SK-N-SH (cell line): ENCODE results near the gene DCXR. TPM values are rescaled to one million over a fixed set of nuclear protein-coding genes. Genes with fewer than 3 reads are reported as not detected.

Experiments
- CTCF ChIA-PET: fragments of 300-600, 350-600 bp; formaldehyde crosslinking; extraction: SDS; loops from one replicate; lab custom pipeline; 2021; lab: Yijun Ruan, JAX
- POLR2A ChIA-PET: fragments of 350-600 bp; sonication (Branson Sonifier 250); formaldehyde crosslinking; extraction: SDS; loops from one replicate; lab custom pipeline; 2020; ENCODE audit warnings: antibody characterized with exemption, inconsistent platforms; lab: Yijun Ruan, JAX
- DNase-seq: peaks from one replicate; pipeline ENCODE4 v3.0.0; 2012
- H2AFZ ChIP-seq: fragments of 200-600 bp; sonication (generic); 2 replicates; pipeline ENCODE4 v1.8.1; 2016; ENCODE audit warnings: antibody characterized with exemption, mild to moderate bottlenecking, low read depth
- H3F3A ChIP-seq: fragments of 200-600 bp; sonication (generic); replicated peaks from 2 replicates; pipeline ENCODE3; 2016; ENCODE audit warnings: antibody characterized with exemption, mild to moderate bottlenecking; ENCODE audit not compliant: insufficient read depth
- H3K27ac ChIP-seq, 2 experiments: fragments of 200-500 bp in 1 of 2; fragments of 200-600 bp in 1 of 2; sonication (Bioruptor generic) in 1 of 2; sonication (generic), shearing (Covaris generic) in 1 of 2; 2 replicates each; pipeline versions ENCODE4 v1.5.1 to v1.6.1; 2014 to 2016; ENCODE audit warnings: low read depth in 2 of 2, inconsistent platforms in 1 of 2, low read length in 1 of 2, mild to moderate bottlenecking in 1 of 2, mixed read lengths in 1 of 2
- H3K27me3 ChIP-seq: fragments of 200-600 bp; sonication (generic), shearing (Covaris generic); 2 replicates; pipeline ENCODE4 v1.6.1; 2016; ENCODE audit warnings: mixed run types; ENCODE audit not compliant: insufficient read depth
- H3K36me3 ChIP-seq, 2 experiments: fragments of 200-500 bp in 1 of 2; fragments of 200-600 bp in 1 of 2; sonication (Bioruptor generic) in 1 of 2; sonication (generic) in 1 of 2; replicated peaks in 1 of 2; 2 replicates each; pipeline versions ENCODE3 to v1.5.1; 2014 to 2016; ENCODE audit warnings: low read length in 1 of 2, mild to moderate bottlenecking in 1 of 2; ENCODE audit not compliant: insufficient read depth in 2 of 2, control insufficient read depth in 1 of 2
- H3K4me1 ChIP-seq, 2 experiments: fragments of 200-500 bp in 1 of 2; fragments of 200-600 bp in 1 of 2; sonication (Bioruptor generic) in 1 of 2; sonication (generic), shearing (Covaris generic) in 1 of 2; 2 replicates each; pipeline versions ENCODE4 v1.5.1 to v1.6.1; 2014 to 2016; ENCODE audit warnings: low read depth in 1 of 2, low read length in 1 of 2, mixed run types in 1 of 2; ENCODE audit not compliant: insufficient read depth in 2 of 2, control insufficient read depth in 1 of 2
- H3K4me2 ChIP-seq: fragments of 200-600 bp; sonication (generic), shearing (Covaris generic); 2 replicates; pipeline ENCODE4 v1.6.1; 2017; ENCODE audit warnings: mixed run types
- H3K4me3 ChIP-seq, 2 experiments: fragments of 200-500 bp in 1 of 2; fragments of 200-600 bp in 1 of 2; sonication (Bioruptor generic) in 1 of 2; sonication (generic), shearing (Covaris generic) in 1 of 2; 2 replicates each; pipeline versions ENCODE4 v1.5.1 to v1.8.1; 2014 to 2016; ENCODE audit warnings: low read depth in 2 of 2, inconsistent platforms in 1 of 2, low read length in 1 of 2, mild to moderate bottlenecking in 1 of 2, mixed read lengths in 1 of 2, moderate library complexity in 1 of 2
- H3K79me2 ChIP-seq: fragments of 200-600 bp; sonication (generic); 2 replicates; pipeline ENCODE4 v1.8.1; 2017; ENCODE audit warnings: mild to moderate bottlenecking; ENCODE audit not compliant: insufficient read depth
- H3K9ac ChIP-seq: fragments of 200-600 bp; sonication (generic); 2 replicates; pipeline ENCODE4 v1.6.1; 2017; ENCODE audit warnings: mixed run types
- H3K9me2 ChIP-seq: fragments of 200-600 bp; sonication (generic); 2 replicates; pipeline ENCODE4 v1.6.1; 2017; ENCODE audit warnings: mixed run types
- H3K9me3 ChIP-seq: fragments of 200-600 bp; sonication (generic); 2 replicates; pipeline ENCODE4 v1.6.1; 2017; ENCODE audit warnings: mixed run types, mild to moderate bottlenecking, moderate library complexity
- H4K20me1 ChIP-seq: fragments of 200-600 bp; sonication (generic); 2 replicates; pipeline ENCODE4 v1.6.1; 2017; ENCODE audit warnings: mild to moderate bottlenecking, mixed run types; ENCODE audit not compliant: insufficient read depth
- CHD2 ChIP-seq: fragments of 150-350 bp; IDR thresholded peaks from 2 replicates; pipeline ENCODE4 v1.6.1; 2018; ENCODE audit warnings: low read length; ENCODE audit not compliant: partially characterized antibody
- GABPA ChIP-seq: IDR thresholded peaks from 2 replicates; pipeline ENCODE4 v1.4.0; 2012; ENCODE audit warnings: low read depth, mild to moderate bottlenecking
- RAD21 ChIP-seq: IDR thresholded peaks from 2 replicates; pipeline ENCODE4 v1.6.1; 2012; ENCODE audit warnings: mild to moderate bottlenecking, low read length
- SMC3 ChIP-seq: IDR thresholded peaks from 2 replicates; pipeline ENCODE4 v1.6.1; 2012; ENCODE audit warnings: low read depth, low read length, improper control_type of control experiment
- WGBS: methylation state at CpG from one replicate; pipeline ENCODE4 v1.1.6; 2017; ENCODE audit warnings: low lambda C conversion rate; 5-methylcytosine and 5-hydroxymethylcytosine counted together
- polyA plus RNA-seq, 3 experiments: library from polyadenylated mRNA; depleted of rRNA; stranded (reverse); fragments of >200 nt; gene quantifications; 2 replicates each; pipeline ENCODE4 v1.2.3, GENCODE V29; 2012
- TF ChIP-seq, protein P1 (sequence below): IDR thresholded peaks from 2 replicates; pipeline ENCODE4 v1.4.0; 2012; ENCODE audit warnings: low read depth
- TF ChIP-seq, protein P2 (sequence below): IDR thresholded peaks from 2 replicates; pipeline ENCODE4 v1.4.0; 2012; ENCODE audit warnings: low read depth, borderline replicate concordance
- TF ChIP-seq, protein P3 (sequence below): fragments of 150-350 bp; IDR thresholded peaks from 2 replicates; pipeline ENCODE4 v1.6.1; 2016; ENCODE audit warnings: mild to moderate bottlenecking, low read depth, low read length
- TF ChIP-seq, protein P4 (sequence below): IDR thresholded peaks from 2 replicates; pipeline ENCODE4 v1.6.1; 2012; ENCODE audit warnings: mild to moderate bottlenecking, low read depth, low read length, moderate library complexity
- TF ChIP-seq, protein P5 (sequence below): fragments of 200-600 bp; sonication (generic); IDR thresholded peaks from 2 replicates; pipeline ENCODE4 v1.6.1; 2017; ENCODE audit warnings: antibody characterized with exemption, mild to moderate bottlenecking, moderate library complexity
- TF ChIP-seq, protein P6 (sequence below): IDR thresholded peaks from 2 replicates; pipeline ENCODE4; 2012

Gene DCXR
- polyA plus RNA-seq, 1 of the 3 experiments (the other 2 are of a cell fraction), result 190 TPM

DNA sequence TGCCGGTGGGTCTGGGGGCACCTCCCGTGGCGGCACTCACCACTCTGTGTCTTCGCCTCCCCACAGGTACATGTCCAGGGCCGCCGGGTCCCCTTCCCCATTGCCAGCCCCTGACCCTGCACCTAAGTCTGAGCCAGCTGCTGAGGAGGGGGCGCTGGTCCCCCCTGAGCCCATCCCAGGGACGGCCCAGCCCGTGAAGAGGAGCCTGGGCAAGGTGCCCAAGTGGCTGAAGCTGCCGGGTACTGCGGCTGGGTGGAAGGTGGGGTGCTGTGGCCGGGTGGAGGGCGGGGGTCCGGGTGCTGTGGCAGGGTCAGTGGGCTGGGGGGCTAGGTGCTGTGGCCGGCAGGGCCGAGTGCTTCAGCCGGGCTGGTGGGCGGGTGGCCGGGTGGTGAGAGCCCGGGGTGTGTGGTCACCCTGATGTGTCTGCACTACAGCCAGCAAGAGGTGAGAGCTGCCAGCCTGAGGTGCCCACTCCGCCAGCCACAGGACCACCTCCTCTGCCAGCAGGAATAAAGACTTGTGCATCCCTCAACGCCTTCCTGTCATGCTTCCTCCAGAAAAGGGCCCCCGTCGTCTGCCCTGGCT, 20.5 kb downstream of the DCXR start:
- H3K4me3 ChIP-seq, result no peak overlapping the region
- peaks cover 32% of the 10 kb centered on the region for H3F3A ChIP-seq
- no peaks in the 10 kb centered on the region for H3K27me3 ChIP-seq
- ChIA-PET POLR2A (interaction anchor here (1.2 kb wide), 1 partner anchor 57 kb away, joined by 3 read pairs; no protein-coding TSS in a partner anchor), CTCF (interaction anchor here (0.9 to 35.7 kb wide), 7 partner anchors 12 to 61 kb away, joined by 3 to 1216 read pairs (median 5); partner anchors contain the start of genes DCXR, NOTUM and RAC3)
- H3K9ac ChIP-seq, result no peak overlapping the region
- no peak overlapping the region for H3K27ac ChIP-seq
- peaks cover 23% of the 10 kb centered on the region for H3K79me2 ChIP-seq
- H2AFZ ChIP-seq, result no peak overlapping the region
- no peaks in the 10 kb centered on the region for H3K9me2 ChIP-seq
- no peak overlapping the region for H3K4me2 ChIP-seq
- no peak for DNase-seq
- peaks cover 11 to 40% of the 10 kb centered on the region in 2 experiments; a peak in 3 of 4 replicates for H3K4me1 ChIP-seq
- peaks cover 7 to 23% of the 10 kb centered on the region in 2 experiments for H3K36me3 ChIP-seq
- no peaks in the 10 kb centered on the region for H3K9me3 ChIP-seq
- TF ChIP-seq CHD2, result no peak
- TF ChIP-seq, protein P1, sequence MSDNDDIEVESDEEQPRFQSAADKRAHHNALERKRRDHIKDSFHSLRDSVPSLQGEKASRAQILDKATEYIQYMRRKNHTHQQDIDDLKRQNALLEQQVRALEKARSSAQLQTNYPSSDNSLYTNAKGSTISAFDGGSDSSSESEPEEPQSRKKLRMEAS, result no peak
- TF ChIP-seq SMC3, result no peak
- no peak for TF ChIP-seq RAD21
- TF ChIP-seq, protein P2, sequence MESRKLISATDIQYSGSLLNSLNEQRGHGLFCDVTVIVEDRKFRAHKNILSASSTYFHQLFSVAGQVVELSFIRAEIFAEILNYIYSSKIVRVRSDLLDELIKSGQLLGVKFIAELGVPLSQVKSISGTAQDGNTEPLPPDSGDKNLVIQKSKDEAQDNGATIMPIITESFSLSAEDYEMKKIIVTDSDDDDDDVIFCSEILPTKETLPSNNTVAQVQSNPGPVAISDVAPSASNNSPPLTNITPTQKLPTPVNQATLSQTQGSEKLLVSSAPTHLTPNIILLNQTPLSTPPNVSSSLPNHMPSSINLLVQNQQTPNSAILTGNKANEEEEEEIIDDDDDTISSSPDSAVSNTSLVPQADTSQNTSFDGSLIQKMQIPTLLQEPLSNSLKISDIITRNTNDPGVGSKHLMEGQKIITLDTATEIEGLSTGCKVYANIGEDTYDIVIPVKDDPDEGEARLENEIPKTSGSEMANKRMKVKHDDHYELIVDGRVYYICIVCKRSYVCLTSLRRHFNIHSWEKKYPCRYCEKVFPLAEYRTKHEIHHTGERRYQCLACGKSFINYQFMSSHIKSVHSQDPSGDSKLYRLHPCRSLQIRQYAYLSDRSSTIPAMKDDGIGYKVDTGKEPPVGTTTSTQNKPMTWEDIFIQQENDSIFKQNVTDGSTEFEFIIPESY, result no peak
- TF ChIP-seq, protein P3, sequence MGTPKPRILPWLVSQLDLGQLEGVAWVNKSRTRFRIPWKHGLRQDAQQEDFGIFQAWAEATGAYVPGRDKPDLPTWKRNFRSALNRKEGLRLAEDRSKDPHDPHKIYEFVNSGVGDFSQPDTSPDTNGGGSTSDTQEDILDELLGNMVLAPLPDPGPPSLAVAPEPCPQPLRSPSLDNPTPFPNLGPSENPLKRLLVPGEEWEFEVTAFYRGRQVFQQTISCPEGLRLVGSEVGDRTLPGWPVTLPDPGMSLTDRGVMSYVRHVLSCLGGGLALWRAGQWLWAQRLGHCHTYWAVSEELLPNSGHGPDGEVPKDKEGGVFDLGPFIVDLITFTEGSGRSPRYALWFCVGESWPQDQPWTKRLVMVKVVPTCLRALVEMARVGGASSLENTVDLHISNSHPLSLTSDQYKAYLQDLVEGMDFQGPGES, result no peak
- TF ChIP-seq, protein P4, sequence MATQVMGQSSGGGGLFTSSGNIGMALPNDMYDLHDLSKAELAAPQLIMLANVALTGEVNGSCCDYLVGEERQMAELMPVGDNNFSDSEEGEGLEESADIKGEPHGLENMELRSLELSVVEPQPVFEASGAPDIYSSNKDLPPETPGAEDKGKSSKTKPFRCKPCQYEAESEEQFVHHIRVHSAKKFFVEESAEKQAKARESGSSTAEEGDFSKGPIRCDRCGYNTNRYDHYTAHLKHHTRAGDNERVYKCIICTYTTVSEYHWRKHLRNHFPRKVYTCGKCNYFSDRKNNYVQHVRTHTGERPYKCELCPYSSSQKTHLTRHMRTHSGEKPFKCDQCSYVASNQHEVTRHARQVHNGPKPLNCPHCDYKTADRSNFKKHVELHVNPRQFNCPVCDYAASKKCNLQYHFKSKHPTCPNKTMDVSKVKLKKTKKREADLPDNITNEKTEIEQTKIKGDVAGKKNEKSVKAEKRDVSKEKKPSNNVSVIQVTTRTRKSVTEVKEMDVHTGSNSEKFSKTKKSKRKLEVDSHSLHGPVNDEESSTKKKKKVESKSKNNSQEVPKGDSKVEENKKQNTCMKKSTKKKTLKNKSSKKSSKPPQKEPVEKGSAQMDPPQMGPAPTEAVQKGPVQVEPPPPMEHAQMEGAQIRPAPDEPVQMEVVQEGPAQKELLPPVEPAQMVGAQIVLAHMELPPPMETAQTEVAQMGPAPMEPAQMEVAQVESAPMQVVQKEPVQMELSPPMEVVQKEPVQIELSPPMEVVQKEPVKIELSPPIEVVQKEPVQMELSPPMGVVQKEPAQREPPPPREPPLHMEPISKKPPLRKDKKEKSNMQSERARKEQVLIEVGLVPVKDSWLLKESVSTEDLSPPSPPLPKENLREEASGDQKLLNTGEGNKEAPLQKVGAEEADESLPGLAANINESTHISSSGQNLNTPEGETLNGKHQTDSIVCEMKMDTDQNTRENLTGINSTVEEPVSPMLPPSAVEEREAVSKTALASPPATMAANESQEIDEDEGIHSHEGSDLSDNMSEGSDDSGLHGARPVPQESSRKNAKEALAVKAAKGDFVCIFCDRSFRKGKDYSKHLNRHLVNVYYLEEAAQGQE, result no peak
- TF ChIP-seq, protein P5, sequence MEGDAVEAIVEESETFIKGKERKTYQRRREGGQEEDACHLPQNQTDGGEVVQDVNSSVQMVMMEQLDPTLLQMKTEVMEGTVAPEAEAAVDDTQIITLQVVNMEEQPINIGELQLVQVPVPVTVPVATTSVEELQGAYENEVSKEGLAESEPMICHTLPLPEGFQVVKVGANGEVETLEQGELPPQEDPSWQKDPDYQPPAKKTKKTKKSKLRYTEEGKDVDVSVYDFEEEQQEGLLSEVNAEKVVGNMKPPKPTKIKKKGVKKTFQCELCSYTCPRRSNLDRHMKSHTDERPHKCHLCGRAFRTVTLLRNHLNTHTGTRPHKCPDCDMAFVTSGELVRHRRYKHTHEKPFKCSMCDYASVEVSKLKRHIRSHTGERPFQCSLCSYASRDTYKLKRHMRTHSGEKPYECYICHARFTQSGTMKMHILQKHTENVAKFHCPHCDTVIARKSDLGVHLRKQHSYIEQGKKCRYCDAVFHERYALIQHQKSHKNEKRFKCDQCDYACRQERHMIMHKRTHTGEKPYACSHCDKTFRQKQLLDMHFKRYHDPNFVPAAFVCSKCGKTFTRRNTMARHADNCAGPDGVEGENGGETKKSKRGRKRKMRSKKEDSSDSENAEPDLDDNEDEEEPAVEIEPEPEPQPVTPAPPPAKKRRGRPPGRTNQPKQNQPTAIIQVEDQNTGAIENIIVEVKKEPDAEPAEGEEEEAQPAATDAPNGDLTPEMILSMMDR, result no peak
- no peak for TF ChIP-seq GABPA
- TF ChIP-seq, protein P6, sequence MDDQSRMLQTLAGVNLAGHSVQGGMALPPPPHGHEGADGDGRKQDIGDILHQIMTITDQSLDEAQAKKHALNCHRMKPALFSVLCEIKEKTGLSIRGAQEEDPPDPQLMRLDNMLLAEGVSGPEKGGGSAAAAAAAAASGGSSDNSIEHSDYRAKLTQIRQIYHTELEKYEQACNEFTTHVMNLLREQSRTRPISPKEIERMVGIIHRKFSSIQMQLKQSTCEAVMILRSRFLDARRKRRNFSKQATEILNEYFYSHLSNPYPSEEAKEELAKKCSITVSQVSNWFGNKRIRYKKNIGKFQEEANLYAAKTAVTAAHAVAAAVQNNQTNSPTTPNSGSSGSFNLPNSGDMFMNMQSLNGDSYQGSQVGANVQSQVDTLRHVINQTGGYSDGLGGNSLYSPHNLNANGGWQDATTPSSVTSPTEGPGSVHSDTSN, result no peak
- 94% methylated on average over 20 of the region's 24 CpGs for WGBS
- peaks cover 17% of the 10 kb centered on the region for H4K20me1 ChIP-seq
